Ishikawa (cell line): ENCODE results near the gene RGS2.

ENCODE experiments used
- CEBPB ChIP-seq: IDR thresholded peaks from 2 replicates; pipeline ENCODE4 v1.6.1; 2012
- CREB1 ChIP-seq: IDR thresholded peaks from 2 replicates; pipeline ENCODE4 v1.6.1; 2012; ENCODE audit warnings: low read depth
- EGR1 ChIP-seq: IDR thresholded peaks from 2 replicates; pipeline ENCODE4 v1.6.1; 2012
- EP300 ChIP-seq: IDR thresholded peaks from 2 replicates; pipeline ENCODE4 v1.6.1; 2012; ENCODE audit warnings: borderline replicate concordance
- FOXM1 ChIP-seq: IDR thresholded peaks from 2 replicates; pipeline ENCODE4 v1.6.1; 2012; ENCODE audit warnings: low read depth, borderline replicate concordance
- NFIC ChIP-seq: IDR thresholded peaks from 2 replicates; pipeline ENCODE4 v1.6.1; 2012
- RAD21 ChIP-seq: IDR thresholded peaks from 2 replicates; pipeline ENCODE4 v1.6.1; 2012; ENCODE audit warnings: low read depth
- TAF1 ChIP-seq: IDR thresholded peaks from 2 replicates; pipeline ENCODE4 v1.6.1; 2012; ENCODE audit warnings: low read depth, mild to moderate bottlenecking
- TCF12 ChIP-seq: IDR thresholded peaks from 2 replicates; pipeline ENCODE4 v1.6.1; 2012; ENCODE audit warnings: low read depth
- TEAD4 ChIP-seq: IDR thresholded peaks from 2 replicates; pipeline ENCODE4 v1.6.1; 2012
- YY1 ChIP-seq: IDR thresholded peaks from 2 replicates; pipeline ENCODE4 v1.6.1; 2012; ENCODE audit warnings: low read depth
- ZBTB7A ChIP-seq: IDR thresholded peaks from 2 replicates; pipeline ENCODE4 v1.6.1; 2012; ENCODE audit warnings: low read depth
- TF ChIP-seq, protein P1 (sequence below): IDR thresholded peaks from 2 replicates; pipeline ENCODE4 v1.6.1; 2012
- TF ChIP-seq, protein P2 (sequence below): IDR thresholded peaks from 2 replicates; pipeline ENCODE4 v1.6.1; 2012
- TF ChIP-seq, protein P3 (sequence below): IDR thresholded peaks from 2 replicates; pipeline ENCODE4 v1.6.1; 2012; ENCODE audit warnings: low read depth, mild to moderate bottlenecking

RGS2 gene

DNA sequence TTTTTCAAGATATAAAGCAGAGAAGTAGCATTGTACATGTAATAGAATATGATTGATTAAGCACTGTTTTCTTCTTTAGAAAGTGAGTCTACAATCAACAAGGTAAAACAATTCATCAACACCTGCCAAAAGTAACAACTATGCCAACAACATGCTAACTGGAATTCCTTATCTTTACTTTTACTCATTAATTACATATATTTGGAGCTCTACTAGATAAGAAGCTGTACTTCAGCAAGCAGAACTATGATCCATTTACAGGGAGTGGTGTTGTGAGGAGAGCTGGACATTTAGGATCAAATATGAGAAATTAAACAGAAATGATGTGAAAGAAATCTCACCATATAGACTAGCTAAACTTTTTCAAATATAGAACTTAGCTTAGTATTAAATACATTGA, 51.0 kb downstream of the RGS2 start:
- no peak for TF ChIP-seq TCF12
- no peak for TF ChIP-seq TAF1
- no peak for TF ChIP-seq FOXM1
- TF ChIP-seq CEBPB, result no peak
- no peak for TF ChIP-seq EP300

DNA sequence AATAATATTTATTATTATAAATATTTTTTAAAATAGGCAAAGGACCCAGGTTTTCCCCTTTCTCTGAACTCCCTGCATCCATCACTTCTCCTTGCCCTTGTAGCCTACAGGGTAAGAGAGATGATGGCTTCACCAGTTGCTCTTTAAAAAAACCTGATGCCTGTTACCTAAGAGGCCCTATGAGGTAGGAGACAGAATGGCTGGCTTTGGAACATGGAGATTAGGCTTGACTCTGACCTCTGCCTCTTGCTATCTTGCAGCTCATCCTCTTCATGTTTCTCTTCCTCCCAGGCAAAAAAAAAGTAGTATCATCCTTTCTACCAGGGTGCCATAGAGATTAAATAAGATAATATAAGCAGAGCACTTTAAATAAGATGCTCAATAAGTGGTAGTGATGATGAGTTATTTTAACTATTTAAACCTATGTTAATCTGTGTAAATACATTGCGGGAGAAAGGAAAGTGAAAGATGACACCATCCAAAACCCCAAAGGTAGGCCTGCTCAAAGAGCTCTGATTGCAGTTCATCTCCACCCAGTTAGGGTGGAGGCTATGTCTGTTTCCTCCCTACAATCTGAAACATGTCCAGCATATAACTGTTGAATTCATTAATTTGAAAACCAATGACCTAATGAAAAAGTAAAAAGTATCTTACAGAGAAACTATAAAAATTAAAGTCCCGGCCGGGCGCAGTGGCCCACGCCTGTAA, 51.8 kb downstream of the RGS2 start:
- TF ChIP-seq CEBPB, result no peak
- no peak for TF ChIP-seq ZBTB7A
- TF ChIP-seq, protein P1, sequence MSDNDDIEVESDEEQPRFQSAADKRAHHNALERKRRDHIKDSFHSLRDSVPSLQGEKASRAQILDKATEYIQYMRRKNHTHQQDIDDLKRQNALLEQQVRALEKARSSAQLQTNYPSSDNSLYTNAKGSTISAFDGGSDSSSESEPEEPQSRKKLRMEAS, result no peak
- TF ChIP-seq, protein P2, sequence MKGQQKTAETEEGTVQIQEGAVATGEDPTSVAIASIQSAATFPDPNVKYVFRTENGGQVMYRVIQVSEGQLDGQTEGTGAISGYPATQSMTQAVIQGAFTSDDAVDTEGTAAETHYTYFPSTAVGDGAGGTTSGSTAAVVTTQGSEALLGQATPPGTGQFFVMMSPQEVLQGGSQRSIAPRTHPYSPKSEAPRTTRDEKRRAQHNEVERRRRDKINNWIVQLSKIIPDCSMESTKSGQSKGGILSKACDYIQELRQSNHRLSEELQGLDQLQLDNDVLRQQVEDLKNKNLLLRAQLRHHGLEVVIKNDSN, result no peak
- TF ChIP-seq NFIC, result no peak
- TF ChIP-seq, protein P3, sequence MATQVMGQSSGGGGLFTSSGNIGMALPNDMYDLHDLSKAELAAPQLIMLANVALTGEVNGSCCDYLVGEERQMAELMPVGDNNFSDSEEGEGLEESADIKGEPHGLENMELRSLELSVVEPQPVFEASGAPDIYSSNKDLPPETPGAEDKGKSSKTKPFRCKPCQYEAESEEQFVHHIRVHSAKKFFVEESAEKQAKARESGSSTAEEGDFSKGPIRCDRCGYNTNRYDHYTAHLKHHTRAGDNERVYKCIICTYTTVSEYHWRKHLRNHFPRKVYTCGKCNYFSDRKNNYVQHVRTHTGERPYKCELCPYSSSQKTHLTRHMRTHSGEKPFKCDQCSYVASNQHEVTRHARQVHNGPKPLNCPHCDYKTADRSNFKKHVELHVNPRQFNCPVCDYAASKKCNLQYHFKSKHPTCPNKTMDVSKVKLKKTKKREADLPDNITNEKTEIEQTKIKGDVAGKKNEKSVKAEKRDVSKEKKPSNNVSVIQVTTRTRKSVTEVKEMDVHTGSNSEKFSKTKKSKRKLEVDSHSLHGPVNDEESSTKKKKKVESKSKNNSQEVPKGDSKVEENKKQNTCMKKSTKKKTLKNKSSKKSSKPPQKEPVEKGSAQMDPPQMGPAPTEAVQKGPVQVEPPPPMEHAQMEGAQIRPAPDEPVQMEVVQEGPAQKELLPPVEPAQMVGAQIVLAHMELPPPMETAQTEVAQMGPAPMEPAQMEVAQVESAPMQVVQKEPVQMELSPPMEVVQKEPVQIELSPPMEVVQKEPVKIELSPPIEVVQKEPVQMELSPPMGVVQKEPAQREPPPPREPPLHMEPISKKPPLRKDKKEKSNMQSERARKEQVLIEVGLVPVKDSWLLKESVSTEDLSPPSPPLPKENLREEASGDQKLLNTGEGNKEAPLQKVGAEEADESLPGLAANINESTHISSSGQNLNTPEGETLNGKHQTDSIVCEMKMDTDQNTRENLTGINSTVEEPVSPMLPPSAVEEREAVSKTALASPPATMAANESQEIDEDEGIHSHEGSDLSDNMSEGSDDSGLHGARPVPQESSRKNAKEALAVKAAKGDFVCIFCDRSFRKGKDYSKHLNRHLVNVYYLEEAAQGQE, result no peak
- TF ChIP-seq RAD21, result no peak
- TF ChIP-seq CREB1, result no peak
- TF ChIP-seq TAF1, result no peak
- TF ChIP-seq EP300, result no peak

DNA sequence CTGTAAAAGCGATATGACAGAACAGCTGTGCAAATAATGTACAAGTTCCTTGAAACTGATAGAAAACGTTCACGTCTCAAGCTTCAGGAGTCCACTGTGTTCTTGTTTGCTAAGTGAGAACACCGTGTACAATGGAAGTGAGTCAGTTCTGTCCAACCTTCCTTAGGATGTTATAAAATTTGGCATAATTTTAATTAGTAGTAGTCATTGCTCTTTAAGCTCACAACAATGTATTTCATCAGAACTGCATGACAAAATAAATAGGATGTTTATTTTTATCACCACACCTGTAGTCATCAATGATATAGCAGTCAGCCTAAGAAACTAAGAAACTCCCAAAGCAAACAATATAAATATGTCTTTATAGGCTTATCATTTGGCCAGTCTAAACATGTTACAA, 53.0 kb downstream of the RGS2 start:
- TF ChIP-seq NFIC (no peak), CEBPB (no peak), FOXM1 (no peak), YY1 (no peak), ZBTB7A (no peak), TEAD4 (no peak), TCF12 (no peak), CREB1 (no peak), EGR1 (no peak), RAD21 (no peak)
- TF ChIP-seq, protein P1, result no peak
- TF ChIP-seq, protein P3, result no peak
